OCI-LY3 (cell line): ENCODE data around the gene ATP6V0A4.

Experiments used
- CTCF ChIP-seq: fragments of 200-600, 300-600 bp; sonication (generic); IDR thresholded peaks from 2 replicates; pipeline ENCODE4 v1.5.1; 2014; ENCODE audit warnings: antibody characterized with exemption, low read length, low read depth
- EZH2phosphoT487 ChIP-seq: fragments of 200-600 bp; shearing (Covaris generic); IDR thresholded peaks from 2 replicates; pipeline ENCODE4 v1.6.1; 2018; ENCODE audit warnings: antibody characterized with exemption, mixed run types, low read depth

DNA sequence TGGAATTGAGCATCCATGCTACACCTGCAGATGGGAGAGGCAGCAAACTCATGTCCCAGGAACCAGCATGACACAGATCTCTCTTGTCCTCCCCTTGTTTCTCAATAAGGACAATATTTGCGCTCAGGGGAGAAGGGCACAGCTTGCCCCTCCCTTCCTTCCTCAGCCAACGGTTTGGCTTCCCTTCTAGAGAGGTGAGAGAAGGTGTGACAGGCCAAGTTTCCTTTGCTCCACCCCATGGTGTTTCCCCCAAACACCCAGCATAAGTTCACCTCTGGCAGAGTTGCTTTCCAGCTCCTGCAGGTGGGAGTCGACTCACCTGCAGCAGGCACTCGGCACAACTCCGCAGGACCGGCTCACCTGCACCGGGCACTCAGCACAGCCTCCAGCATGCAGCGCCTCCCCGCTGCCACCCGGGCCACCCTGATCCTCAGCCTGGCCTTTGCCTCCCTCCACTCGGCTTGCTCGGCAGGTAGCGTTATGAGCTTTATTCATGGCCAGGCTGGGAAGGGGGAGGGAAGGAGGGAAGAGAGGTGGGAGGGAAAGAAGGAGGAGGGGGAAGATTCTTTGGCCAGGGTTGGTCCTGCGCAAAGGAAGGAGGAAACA, at the start of gene ATP6V0A4, which contains the start of gene TMEM213:
- TF ChIP-seq CTCF (no peak), EZH2phosphoT487 (no peak)
